Measurements from ENCODE around the gene MFSD2B.

GRCh38 chr2:24050041-24050979, 40.4 kb downstream of the MFSD2B start:
- TF ChIP-seq, protein P1, sequence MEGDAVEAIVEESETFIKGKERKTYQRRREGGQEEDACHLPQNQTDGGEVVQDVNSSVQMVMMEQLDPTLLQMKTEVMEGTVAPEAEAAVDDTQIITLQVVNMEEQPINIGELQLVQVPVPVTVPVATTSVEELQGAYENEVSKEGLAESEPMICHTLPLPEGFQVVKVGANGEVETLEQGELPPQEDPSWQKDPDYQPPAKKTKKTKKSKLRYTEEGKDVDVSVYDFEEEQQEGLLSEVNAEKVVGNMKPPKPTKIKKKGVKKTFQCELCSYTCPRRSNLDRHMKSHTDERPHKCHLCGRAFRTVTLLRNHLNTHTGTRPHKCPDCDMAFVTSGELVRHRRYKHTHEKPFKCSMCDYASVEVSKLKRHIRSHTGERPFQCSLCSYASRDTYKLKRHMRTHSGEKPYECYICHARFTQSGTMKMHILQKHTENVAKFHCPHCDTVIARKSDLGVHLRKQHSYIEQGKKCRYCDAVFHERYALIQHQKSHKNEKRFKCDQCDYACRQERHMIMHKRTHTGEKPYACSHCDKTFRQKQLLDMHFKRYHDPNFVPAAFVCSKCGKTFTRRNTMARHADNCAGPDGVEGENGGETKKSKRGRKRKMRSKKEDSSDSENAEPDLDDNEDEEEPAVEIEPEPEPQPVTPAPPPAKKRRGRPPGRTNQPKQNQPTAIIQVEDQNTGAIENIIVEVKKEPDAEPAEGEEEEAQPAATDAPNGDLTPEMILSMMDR (IDR thresholded peaks at IDR 0.05; ENCODE audit: low read depth, low read length) = no peak
- TF ChIP-seq EZH2phosphoT487 (IDR thresholded peaks at IDR 0.05; ENCODE audit: low read depth) = no peak

All from OCI-LY3 (cell line).